Naive thymus-derived CD4-positive, alpha-beta T cell (primary cell): ENCODE data around the gene TBC1D2. TPM values are rescaled to one million over a fixed set of nuclear protein-coding genes. Genes with fewer than 3 reads are reported as not detected.

ENCODE experiments used
- ATAC-seq: fragments of 150-1000 bp; cut with Tn5 transposase; 2 replicates; pipeline ENCODE4 v1.10.0; 2021; ENCODE audit warnings: mild to moderate bottlenecking, moderate library complexity
- CTCF ChIA-PET: fragments of 350-600 bp; sonication (Branson Sonifier 250); formaldehyde crosslinking; loops from one replicate; lab custom pipeline; 2021; ENCODE audit warnings: antibody characterized with exemption; lab: Charles Lee
- POLR2A ChIA-PET: fragments of 350-600 bp; sonication (Branson Sonifier 250); formaldehyde crosslinking; loops from one replicate; lab custom pipeline; 2021; ENCODE audit warnings: antibody characterized with exemption, inconsistent platforms; lab: Charles Lee
- DNase-seq, 9 donors: peaks; one replicate each; pipeline versions ENCODE4 v3.0.0 to v3.0.0-alpha.2; 2020 to 2022; ENCODE audit warnings: mixed read lengths in 1 of 9
- H3K27ac ChIP-seq: one replicate; pipeline ENCODE4 v1.7.0; 2013; ENCODE audit warnings: mild to moderate bottlenecking, low read depth, low read length, moderate library complexity
- H3K27me3 ChIP-seq, 2 donors: one replicate each; pipeline ENCODE4 v1.7.0; 2013; ENCODE audit warnings: low read length in 2 of 2, mild to moderate bottlenecking in 2 of 2, moderate library complexity in 2 of 2; ENCODE audit not compliant: control insufficient read depth in 2 of 2, insufficient read depth in 2 of 2
- H3K36me3 ChIP-seq, 3 experiments: 1 replicate in 2 of 3; 2 replicates in 1 of 3; pipeline ENCODE4 v1.7.0; 2013; ENCODE audit warnings: low read length in 3 of 3, mild to moderate bottlenecking in 3 of 3, moderate library complexity in 1 of 3; ENCODE audit not compliant: insufficient read depth in 3 of 3, control insufficient read depth in 2 of 3
- H3K4me1 ChIP-seq, 2 donors: one replicate each; pipeline ENCODE4 v1.7.0; 2013; ENCODE audit warnings: low read length in 2 of 2, mild to moderate bottlenecking in 2 of 2, moderate library complexity in 1 of 2; ENCODE audit not compliant: control insufficient read depth in 2 of 2, insufficient read depth in 2 of 2
- H3K4me3 ChIP-seq: 2 replicates; pipeline ENCODE4 v1.7.0; 2013; ENCODE audit warnings: mild to moderate bottlenecking, low read length
- H3K9me3 ChIP-seq, 3 experiments: 1 replicate in 2 of 3; 2 replicates in 1 of 3; pipeline ENCODE4 v1.7.0; 2013; ENCODE audit warnings: low read length in 3 of 3; ENCODE audit not compliant: control insufficient read depth in 2 of 3
- H3K27ac Mint-ChIP-seq, 9 donors: one replicate each; pipeline ENCODE4 v1.8.0; 2020 to 2022; ENCODE audit warnings: mixed read lengths in 9 of 9, mild to moderate bottlenecking in 8 of 9, moderate library complexity in 5 of 9, inconsistent platforms in 2 of 9
- H3K27me3 Mint-ChIP-seq, 5 donors: one replicate each; pipeline ENCODE4 v1.8.0; 2021 to 2022; ENCODE audit warnings: mixed read lengths in 5 of 5, mild to moderate bottlenecking in 1 of 5
- H3K36me3 Mint-ChIP-seq, 5 donors: one replicate each; pipeline ENCODE4 v1.8.0; 2020 to 2022; ENCODE audit warnings: mixed read lengths in 5 of 5, mild to moderate bottlenecking in 3 of 5, inconsistent platforms in 1 of 5
- H3K4me1 Mint-ChIP-seq, 7 donors: one replicate each; pipeline ENCODE4 v1.8.0; 2020 to 2022; ENCODE audit warnings: mixed read lengths in 7 of 7, mild to moderate bottlenecking in 3 of 7, inconsistent platforms in 1 of 7
- H3K4me3 Mint-ChIP-seq, 10 donors: one replicate each; pipeline ENCODE4 v1.8.0; 2020 to 2022; ENCODE audit warnings: mild to moderate bottlenecking in 10 of 10, mixed read lengths in 10 of 10, moderate library complexity in 6 of 10, inconsistent platforms in 2 of 10
- H3K9me3 Mint-ChIP-seq, 11 donors: one replicate each; pipeline ENCODE4 v1.8.0; 2020 to 2022; ENCODE audit warnings: mixed read lengths in 11 of 11, mild to moderate bottlenecking in 4 of 11, inconsistent platforms in 1 of 11, moderate library complexity in 1 of 11
- intact Hi-C, 2 donors: fragments of 100-400 bp; cut with micrococcal nuclease; formaldehyde crosslinking; loops; one replicate each; pipeline ENCODE4 v1.15.1; 2023
- polyA plus RNA-seq, 2 donors: library from polyadenylated mRNA; unstranded; fragments of 300-500 nt; fragmentation: Illumina TruSeq; gene quantifications; one replicate each; pipeline ENCODE4 v1.2.3, GENCODE V29; 2021
- total RNA-seq, 6 experiments: library from RNA in 5 of 6; stranded (reverse) in 5 of 6; gene quantifications; 1 replicate in 5 of 6; 2 replicates in 1 of 6; pipeline ENCODE4 v1.2.3 and lab custom pipeline; 2021 to 2026

TBC1D2 gene
- total and polyA plus RNA-seq, 7 experiments from 2014 or later: 3.3 to 16.6 (median 8.8) TPM

DNA sequence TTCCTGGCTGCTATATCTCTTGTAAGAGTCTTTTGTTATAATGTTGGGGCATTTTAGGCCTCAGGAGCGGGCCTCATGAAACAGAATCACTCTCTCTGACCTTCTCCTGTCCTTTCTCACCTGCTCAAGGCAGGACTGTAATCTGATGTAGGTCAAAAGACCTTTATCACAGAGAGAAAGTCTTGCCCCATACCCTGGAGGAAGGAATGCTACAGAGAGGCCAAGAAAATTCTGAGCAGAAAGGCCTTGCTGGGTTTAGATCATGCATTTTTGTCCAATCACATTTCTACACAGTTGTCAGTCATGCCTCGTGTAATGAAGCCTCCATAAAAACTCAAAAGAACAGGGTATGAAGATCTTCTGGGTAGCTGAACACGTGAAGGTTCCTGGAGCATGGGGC lies 45.2 kb upstream of the TBC1D2 start:
- POLR2A ChIA-PET: no interaction called here
- no peak overlapping the region for H3K4me3 ChIP-seq
- intact Hi-C loops: no loop called here
- no peak overlapping the region for H3K27ac ChIP-seq
- Mint-ChIP-seq H3K27me3 (peaks cover 0 to 10% (median 0%) of the 10 kb centered on the region in 5 donors), H3K9me3 (no peaks in the 10 kb centered on the region), H3K4me3 (no peak overlapping the region), H3K4me1 (no peaks in the 10 kb centered on the region), H3K27ac (no peak overlapping the region), H3K36me3 (no peaks in the 10 kb centered on the region)
- CTCF ChIA-PET: no interaction called here
- no peaks in the 10 kb centered on the region for H3K9me3 ChIP-seq
- no peaks in the 10 kb centered on the region for H3K36me3 ChIP-seq
- H3K4me1 ChIP-seq: no peaks in the 10 kb centered on the region
- no peak for ATAC-seq
- H3K27me3 ChIP-seq: no peaks in the 10 kb centered on the region
- DNase-seq: no peak

DNA sequence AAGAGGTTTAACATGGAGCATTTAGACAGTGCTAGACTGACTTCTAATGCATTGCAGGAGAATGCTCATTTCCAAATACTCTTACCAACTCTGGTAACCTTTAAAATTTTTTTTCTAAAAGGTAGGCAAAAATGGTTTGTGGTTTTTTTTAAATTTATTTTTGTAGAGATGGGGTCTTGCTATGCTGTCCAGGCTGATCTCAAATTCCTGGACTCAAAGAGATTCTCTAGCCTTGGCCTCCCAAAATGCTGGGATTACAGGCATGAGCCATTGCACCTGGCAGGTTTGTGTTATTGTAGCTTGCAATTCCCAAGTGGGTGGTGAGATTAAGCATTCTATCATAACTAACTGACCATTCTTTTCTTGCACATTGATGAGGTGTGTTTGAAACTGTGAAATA lies 43.0 kb upstream of the TBC1D2 start:
- Histone ChIP-seq H3K27ac (no peak overlapping the region), H3K9me3 (no peaks in the 10 kb centered on the region), H3K27me3 (no peaks in the 10 kb centered on the region), H3K4me1 (no peaks in the 10 kb centered on the region), H3K4me3 (no peak overlapping the region), H3K36me3 (no peaks in the 10 kb centered on the region)
- no peak overlapping the region for H3K27ac Mint-ChIP-seq
- H3K9me3 Mint-ChIP-seq: no peaks in the 10 kb centered on the region
- POLR2A ChIA-PET: no interaction called here
- H3K27me3 Mint-ChIP-seq: peaks cover 0 to 15% (median 0%) of the 10 kb centered on the region in 5 donors
- no peaks in the 10 kb centered on the region for H3K4me1 Mint-ChIP-seq
- intact Hi-C loops: no loop called here
- no peaks in the 10 kb centered on the region for H3K36me3 Mint-ChIP-seq
- no peak overlapping the region for H3K4me3 Mint-ChIP-seq
- no peak for DNase-seq
- ATAC-seq: no peak
- CTCF ChIA-PET: no interaction called here

DNA sequence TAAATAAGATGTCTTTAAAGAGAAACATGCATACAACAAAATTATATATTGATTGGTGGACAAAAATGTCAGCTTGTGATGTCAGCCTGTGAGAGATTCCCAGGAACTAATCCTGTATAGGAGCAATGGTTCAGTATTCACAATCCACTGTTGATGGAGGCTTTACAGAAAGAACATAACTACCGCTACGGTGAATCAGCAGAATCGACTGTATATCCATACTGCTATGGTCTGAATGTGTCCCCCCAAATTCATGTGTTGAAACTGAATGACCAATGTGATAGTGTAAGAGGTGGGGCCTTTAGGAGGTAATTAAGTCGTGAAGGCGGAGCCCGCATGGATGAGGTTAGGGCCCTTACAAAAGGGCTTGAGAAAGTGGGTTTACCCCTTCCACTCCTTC lies 40.4 kb upstream of the TBC1D2 start:
- H3K4me3 ChIP-seq: no peak overlapping the region
- intact Hi-C loops: no loop called here
- H3K4me1 ChIP-seq: no peaks in the 10 kb centered on the region
- no peaks in the 10 kb centered on the region for H3K9me3 ChIP-seq
- H3K4me1 Mint-ChIP-seq: no peaks in the 10 kb centered on the region
- H3K27me3 Mint-ChIP-seq: peaks cover 0 to 22% (median 0%) of the 10 kb centered on the region in 5 donors
- no peaks in the 10 kb centered on the region for H3K36me3 ChIP-seq
- ATAC-seq (no peak), DNase-seq (no peak)
- ChIA-PET CTCF (no interaction called here), POLR2A (no interaction called here)
- no peaks in the 10 kb centered on the region for H3K9me3 Mint-ChIP-seq
- no peaks in the 10 kb centered on the region for H3K27me3 ChIP-seq
- no peaks in the 10 kb centered on the region for H3K36me3 Mint-ChIP-seq
- no peak overlapping the region for H3K27ac ChIP-seq
- no peak overlapping the region for H3K27ac Mint-ChIP-seq
- H3K4me3 Mint-ChIP-seq: no peak overlapping the region

DNA sequence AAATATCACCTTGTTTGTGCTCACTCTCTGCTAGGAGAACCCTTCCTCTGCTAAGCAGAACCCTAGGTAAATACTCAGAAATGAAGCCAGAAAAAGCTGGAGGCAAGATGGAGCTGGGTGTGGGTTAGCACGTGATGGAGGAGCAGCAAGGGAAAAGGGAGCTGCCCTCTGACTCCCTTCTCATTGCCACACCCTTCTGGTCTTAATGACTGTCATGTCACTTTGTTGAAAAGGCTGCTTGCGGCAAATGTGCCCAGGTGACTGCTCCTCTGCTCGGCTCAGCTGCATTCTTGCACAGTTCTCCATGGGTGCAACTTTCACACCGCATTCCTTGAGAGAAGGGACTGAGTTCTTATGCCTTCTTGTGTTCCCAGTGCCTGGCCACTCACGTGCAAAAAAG lies 36.4 kb upstream of the TBC1D2 start:
- Mint-ChIP-seq H3K36me3 (no peaks in the 10 kb centered on the region), H3K4me1 (no peaks in the 10 kb centered on the region), H3K27ac (no peak overlapping the region), H3K4me3 (no peak overlapping the region), H3K9me3 (no peaks in the 10 kb centered on the region), H3K27me3 (peaks cover 0 to 18% (median 0%) of the 10 kb centered on the region in 5 donors)
- no peaks in the 10 kb centered on the region for H3K36me3 ChIP-seq
- CTCF ChIA-PET: no interaction called here
- POLR2A ChIA-PET: no interaction called here
- no peak for ATAC-seq
- H3K9me3 ChIP-seq: no peaks in the 10 kb centered on the region
- intact Hi-C loops: no loop called here
- H3K27ac ChIP-seq: no peak overlapping the region
- H3K27me3 ChIP-seq: no peaks in the 10 kb centered on the region
- DNase-seq: no peak
- H3K4me3 ChIP-seq: no peak overlapping the region
- H3K4me1 ChIP-seq: no peaks in the 10 kb centered on the region

DNA sequence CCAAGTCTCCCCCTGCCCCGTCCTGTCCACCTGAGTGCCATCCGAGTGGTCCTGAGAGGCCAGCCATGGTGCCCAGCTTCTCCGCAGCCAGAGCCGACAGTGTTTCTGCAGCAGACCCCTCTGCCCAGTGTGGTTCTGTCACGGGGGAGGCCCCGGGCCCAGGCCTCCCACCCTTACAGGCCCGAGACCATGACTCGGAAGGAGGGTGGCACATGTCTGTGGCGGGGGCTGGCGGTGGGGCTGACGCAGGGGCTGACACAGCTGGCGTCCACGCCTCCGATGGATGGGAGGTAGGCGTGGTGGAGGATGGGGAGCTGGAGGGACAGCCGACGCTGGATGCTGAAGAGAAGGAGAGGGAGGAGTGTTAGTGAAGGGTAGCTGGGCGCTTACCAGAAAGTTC lies 35.0 kb upstream of the TBC1D2 start:
- ChIA-PET POLR2A (no interaction called here), CTCF (no interaction called here)
- Mint-ChIP-seq H3K27ac (no peak overlapping the region), H3K36me3 (no peaks in the 10 kb centered on the region), H3K4me3 (no peak overlapping the region), H3K9me3 (no peaks in the 10 kb centered on the region), H3K4me1 (no peaks in the 10 kb centered on the region), H3K27me3 (peaks cover 0 to 12% (median 3%) of the 10 kb centered on the region in 5 donors)
- H3K36me3 ChIP-seq: no peaks in the 10 kb centered on the region
- intact Hi-C loops: no loop called here
- H3K9me3 ChIP-seq: no peaks in the 10 kb centered on the region
- no peak overlapping the region for H3K4me3 ChIP-seq
- ATAC-seq (no peak), DNase-seq (no peak)
- no peaks in the 10 kb centered on the region for H3K27me3 ChIP-seq
- no peak overlapping the region for H3K27ac ChIP-seq
- no peaks in the 10 kb centered on the region for H3K4me1 ChIP-seq

- no peak for DNase-seq
- Histone ChIP-seq H3K4me3 (no peak overlapping the region), H3K4me1 (no peaks in the 10 kb centered on the region), H3K36me3 (no peaks in the 10 kb centered on the region), H3K9me3 (no peaks in the 10 kb centered on the region), H3K27ac (no peak overlapping the region), H3K27me3 (no peaks in the 10 kb centered on the region)
- intact Hi-C loops: no loop called here
- Mint-ChIP-seq H3K9me3 (no peaks in the 10 kb centered on the region), H3K4me1 (no peaks in the 10 kb centered on the region), H3K4me3 (no peak overlapping the region), H3K27me3 (peaks cover 0 to 12% (median 0%) of the 10 kb centered on the region in 5 donors), H3K27ac (no peak overlapping the region), H3K36me3 (no peaks in the 10 kb centered on the region)
- no peak for ATAC-seq
- POLR2A ChIA-PET: interaction anchor here (0.7 kb wide), 1 partner anchor 255 kb away, joined by 3 read pairs; no protein-coding TSS in a partner anchor
- CTCF ChIA-PET: no interaction called here
Observed at GRCh38 chr9:98289614-98290201, 34.3 kb upstream of the TBC1D2 start.

- no peaks in the 10 kb centered on the region for H3K9me3 Mint-ChIP-seq
- H3K4me3 Mint-ChIP-seq: no peak overlapping the region
- H3K27ac Mint-ChIP-seq: peak overlapping the region in 2 of 9 donors; percentile 12 to 42
- DNase-seq: no peak
- no peak overlapping the region for H3K4me3 ChIP-seq
- H3K27me3 ChIP-seq: no peaks in the 10 kb centered on the region
- ChIA-PET CTCF (no interaction called here), POLR2A (no interaction called here)
- no peaks in the 10 kb centered on the region for H3K4me1 Mint-ChIP-seq
- peaks cover 0 to 10% (median 0%) of the 10 kb centered on the region in 5 donors for H3K27me3 Mint-ChIP-seq
- no peaks in the 10 kb centered on the region for H3K9me3 ChIP-seq
- intact Hi-C loops: no loop called here
- no peak overlapping the region for H3K27ac ChIP-seq
- ATAC-seq: no peak
- H3K36me3 ChIP-seq: no peaks in the 10 kb centered on the region
- H3K4me1 ChIP-seq: no peaks in the 10 kb centered on the region
- no peaks in the 10 kb centered on the region for H3K36me3 Mint-ChIP-seq
Observed at GRCh38 chr9:98288881-98289280, 33.4 kb upstream of the TBC1D2 start.
